ENCODE data around the gene KLK2.

GRCh38 chr19:50882188-50882587 is 8.9 kb downstream of the KLK2 start:
- TF ChIP-seq, protein P1, sequence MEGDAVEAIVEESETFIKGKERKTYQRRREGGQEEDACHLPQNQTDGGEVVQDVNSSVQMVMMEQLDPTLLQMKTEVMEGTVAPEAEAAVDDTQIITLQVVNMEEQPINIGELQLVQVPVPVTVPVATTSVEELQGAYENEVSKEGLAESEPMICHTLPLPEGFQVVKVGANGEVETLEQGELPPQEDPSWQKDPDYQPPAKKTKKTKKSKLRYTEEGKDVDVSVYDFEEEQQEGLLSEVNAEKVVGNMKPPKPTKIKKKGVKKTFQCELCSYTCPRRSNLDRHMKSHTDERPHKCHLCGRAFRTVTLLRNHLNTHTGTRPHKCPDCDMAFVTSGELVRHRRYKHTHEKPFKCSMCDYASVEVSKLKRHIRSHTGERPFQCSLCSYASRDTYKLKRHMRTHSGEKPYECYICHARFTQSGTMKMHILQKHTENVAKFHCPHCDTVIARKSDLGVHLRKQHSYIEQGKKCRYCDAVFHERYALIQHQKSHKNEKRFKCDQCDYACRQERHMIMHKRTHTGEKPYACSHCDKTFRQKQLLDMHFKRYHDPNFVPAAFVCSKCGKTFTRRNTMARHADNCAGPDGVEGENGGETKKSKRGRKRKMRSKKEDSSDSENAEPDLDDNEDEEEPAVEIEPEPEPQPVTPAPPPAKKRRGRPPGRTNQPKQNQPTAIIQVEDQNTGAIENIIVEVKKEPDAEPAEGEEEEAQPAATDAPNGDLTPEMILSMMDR (IDR thresholded peaks at IDR 0.05): peak; percentile 15; the same call in 1 of the 2 replicates
- no peak for TF ChIP-seq POLR2AphosphoS5 (IDR thresholded peaks at IDR 0.05; ENCODE audit: low read depth, low read length)
- TF ChIP-seq, protein P2, sequence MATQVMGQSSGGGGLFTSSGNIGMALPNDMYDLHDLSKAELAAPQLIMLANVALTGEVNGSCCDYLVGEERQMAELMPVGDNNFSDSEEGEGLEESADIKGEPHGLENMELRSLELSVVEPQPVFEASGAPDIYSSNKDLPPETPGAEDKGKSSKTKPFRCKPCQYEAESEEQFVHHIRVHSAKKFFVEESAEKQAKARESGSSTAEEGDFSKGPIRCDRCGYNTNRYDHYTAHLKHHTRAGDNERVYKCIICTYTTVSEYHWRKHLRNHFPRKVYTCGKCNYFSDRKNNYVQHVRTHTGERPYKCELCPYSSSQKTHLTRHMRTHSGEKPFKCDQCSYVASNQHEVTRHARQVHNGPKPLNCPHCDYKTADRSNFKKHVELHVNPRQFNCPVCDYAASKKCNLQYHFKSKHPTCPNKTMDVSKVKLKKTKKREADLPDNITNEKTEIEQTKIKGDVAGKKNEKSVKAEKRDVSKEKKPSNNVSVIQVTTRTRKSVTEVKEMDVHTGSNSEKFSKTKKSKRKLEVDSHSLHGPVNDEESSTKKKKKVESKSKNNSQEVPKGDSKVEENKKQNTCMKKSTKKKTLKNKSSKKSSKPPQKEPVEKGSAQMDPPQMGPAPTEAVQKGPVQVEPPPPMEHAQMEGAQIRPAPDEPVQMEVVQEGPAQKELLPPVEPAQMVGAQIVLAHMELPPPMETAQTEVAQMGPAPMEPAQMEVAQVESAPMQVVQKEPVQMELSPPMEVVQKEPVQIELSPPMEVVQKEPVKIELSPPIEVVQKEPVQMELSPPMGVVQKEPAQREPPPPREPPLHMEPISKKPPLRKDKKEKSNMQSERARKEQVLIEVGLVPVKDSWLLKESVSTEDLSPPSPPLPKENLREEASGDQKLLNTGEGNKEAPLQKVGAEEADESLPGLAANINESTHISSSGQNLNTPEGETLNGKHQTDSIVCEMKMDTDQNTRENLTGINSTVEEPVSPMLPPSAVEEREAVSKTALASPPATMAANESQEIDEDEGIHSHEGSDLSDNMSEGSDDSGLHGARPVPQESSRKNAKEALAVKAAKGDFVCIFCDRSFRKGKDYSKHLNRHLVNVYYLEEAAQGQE (IDR thresholded peaks at IDR 0.05; ENCODE audit: insufficient read depth in 1 of 2, low read depth in 2 of 2, low read length in 1 of 2): no peak

All from Panc1 (cell line).